GM20000 (cell line): Measurements from ENCODE around the gene TIMM17B.

ENCODE experiments used
- DNase-seq: peaks from one replicate; pipeline ENCODE4 v3.0.0; 2012; ENCODE audit warnings: low spot score
- TF ChIP-seq, protein P1 (sequence below): IDR thresholded peaks from 2 replicates; pipeline ENCODE4 v1.5.1; 2012; ENCODE audit warnings: mild to moderate bottlenecking, control low read depth; ENCODE audit errors: extremely low read depth, missing control alignments

Gene TIMM17B

DNA sequence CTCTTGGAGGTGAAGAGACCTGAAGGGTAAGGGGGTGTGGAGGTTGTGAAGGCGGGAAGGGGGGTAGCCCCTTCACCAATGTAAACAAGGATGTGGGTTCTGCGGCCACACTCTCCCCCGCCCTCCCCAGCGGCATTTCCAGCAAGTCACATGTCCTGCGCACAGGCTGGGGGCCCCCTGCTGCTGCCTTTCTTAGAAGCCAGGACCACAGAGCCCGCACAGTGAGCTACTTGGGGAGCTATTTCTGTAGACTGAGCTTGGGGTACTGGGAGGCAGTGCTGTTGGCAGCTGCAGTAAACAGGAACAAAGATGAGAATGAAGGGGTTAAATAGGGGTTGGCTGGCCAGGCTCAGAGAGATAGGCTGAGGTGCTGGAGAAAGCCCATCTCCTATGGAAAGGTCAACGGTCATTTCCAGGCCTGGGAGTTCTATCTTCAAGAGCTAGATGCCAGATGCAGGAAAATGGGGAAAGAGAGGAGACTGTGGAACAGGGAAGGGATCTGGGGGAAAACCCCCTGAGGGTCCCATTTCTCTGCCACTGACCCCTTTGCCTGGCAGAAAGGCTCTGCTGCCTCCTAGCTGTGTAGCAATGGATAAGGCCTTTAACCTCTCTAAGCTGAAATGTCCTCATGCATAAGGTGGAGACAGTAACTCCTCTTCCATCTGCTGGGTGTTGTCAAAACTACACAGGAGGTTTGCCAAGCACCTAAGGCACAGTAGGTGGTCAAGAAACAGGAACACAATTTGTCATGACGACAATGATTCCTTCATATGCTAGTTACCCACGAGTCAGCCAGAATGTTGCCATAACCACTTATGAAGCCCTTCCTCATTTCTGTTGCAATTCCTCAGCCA is 39.7 kb upstream of the TIMM17B start:
- TF ChIP-seq, protein P1, sequence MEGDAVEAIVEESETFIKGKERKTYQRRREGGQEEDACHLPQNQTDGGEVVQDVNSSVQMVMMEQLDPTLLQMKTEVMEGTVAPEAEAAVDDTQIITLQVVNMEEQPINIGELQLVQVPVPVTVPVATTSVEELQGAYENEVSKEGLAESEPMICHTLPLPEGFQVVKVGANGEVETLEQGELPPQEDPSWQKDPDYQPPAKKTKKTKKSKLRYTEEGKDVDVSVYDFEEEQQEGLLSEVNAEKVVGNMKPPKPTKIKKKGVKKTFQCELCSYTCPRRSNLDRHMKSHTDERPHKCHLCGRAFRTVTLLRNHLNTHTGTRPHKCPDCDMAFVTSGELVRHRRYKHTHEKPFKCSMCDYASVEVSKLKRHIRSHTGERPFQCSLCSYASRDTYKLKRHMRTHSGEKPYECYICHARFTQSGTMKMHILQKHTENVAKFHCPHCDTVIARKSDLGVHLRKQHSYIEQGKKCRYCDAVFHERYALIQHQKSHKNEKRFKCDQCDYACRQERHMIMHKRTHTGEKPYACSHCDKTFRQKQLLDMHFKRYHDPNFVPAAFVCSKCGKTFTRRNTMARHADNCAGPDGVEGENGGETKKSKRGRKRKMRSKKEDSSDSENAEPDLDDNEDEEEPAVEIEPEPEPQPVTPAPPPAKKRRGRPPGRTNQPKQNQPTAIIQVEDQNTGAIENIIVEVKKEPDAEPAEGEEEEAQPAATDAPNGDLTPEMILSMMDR, result peak; percentile 16
- DNase-seq, result peak; percentile 68

DNA sequence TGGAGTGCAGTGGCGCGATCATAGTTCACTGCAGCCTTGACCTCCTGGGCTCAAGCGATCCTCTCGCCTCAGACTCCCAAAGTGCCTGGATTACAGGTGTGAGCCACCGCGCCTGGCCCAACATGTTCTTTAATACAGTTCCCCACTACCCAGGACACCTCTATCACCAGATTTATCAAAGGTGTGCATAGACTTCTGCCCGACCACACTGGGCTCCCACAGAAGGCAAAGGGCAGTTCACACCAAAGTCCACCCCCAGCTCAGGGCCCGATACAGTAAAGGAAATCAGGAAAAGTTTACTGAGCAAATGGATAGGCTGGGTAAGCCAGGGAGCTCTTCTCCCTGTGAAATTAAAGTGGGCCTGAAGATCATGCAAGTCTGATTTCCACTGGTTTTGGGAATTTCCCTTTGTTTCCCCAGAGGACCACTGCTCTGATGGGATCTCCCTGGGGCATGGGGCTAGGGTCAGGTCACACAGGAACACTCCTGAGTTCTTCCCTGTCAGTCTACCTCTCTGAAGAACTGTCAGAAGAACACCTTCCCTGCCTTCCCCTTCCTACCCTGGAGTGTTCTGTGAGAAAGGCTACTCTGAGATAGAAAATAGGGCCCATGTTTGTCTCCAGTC is 39.0 kb upstream of the TIMM17B start:
- TF ChIP-seq, protein P1, result no peak
- DNase-seq, result no peak

DNA sequence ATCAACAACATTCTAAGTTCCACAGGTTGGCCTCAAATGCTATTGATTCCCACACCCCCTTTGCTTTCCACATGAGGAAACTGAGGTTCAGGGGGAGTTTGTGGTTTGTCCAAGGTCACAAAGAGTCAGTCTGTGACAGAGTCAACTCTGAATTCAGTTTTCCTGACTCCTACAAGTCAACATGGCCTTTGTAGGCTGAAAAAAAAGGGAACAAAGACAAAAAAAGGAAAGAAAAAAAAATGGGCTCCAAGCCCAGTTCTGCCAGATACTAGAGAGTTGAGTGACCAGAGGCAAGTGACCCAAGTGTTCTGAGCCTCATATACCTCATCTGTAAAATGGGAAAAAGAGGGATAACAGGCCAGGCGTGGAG is 37.7 kb upstream of the TIMM17B start:
- TF ChIP-seq, protein P1, result no peak
- no peak for DNase-seq

DNA sequence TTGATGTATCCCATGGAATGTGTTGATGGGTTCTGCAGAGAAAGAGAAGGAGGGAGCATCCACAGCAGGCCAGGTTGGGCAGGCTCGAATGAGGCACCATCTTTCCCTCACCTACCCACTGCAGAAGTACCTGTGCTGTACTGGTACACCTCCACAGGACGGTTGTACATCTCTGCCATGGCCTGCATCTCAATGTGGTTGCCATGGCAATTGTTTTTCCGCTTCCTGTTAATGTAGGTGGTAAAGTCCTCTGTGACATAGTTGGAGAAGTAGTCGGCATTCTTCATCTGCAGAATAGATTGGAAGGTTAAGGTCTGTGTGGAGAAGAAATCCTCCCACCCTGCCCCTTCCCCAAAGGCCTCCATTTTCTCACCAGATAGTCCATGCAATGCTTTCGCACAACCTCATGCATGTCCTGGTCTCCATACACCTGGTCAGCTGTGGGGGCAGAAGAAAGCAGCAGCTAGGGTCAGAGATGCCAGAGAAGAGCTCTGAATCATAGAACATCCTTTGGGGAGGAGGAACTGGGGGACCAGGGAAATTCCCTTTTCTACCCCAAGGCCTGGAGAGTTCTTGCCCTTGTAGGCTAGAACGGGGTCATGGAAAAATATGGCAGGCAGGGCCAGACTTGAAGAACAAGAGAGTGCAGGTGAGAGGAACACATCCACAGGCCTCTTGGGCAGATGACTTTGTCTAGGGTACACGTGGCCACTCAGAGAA is 37.2 kb upstream of the TIMM17B start:
- no peak for DNase-seq
- TF ChIP-seq, protein P1, result no peak

DNA sequence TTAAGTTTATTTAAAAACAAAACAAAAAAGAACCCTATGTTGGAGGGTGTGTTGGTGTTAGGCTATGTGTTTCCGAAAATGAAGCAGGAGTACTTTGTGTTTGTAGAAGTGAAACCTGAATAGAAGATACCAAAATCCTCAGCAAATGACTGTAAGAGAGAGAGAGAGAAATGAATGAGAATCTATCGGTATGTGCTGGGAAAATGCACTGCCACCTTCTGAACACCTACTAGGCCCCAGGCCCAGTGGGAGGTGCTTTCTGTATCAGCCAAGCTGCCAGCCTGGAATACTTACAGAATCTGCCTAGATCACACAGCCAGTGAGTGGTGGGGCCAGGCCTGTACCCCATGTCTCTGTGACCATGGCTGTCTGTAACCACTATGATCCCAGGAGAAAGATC is 36.2 kb upstream of the TIMM17B start:
- TF ChIP-seq, protein P1, result no peak
- DNase-seq, result no peak

DNA sequence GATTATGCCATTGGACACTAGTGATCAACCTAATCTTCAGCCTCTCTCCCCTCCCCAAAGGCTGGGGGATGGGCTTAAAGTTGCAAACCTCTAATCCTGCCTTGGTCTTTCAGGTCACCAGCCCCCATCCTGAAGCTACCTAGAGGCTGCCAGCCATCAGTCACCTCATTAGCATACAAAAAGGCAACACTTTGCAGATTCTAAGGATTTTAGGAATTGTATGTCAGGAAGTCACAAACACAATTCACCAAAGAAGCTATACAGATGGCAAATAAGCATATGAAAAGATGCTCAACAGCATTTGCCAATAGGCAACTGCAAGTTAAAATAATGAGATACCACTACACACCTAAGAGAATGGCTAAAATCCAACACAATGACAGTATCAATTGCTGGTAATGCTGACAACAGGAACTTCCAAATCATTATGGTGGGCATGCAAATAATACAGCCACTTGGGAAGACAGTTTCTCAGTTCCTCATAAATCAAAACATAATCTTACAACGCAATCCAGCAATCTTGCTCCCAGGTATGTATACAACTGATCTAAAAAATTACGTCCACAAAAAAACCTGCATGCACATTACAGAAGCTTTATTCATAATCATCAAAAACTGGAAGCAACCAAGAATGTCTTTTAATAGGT is 30.3 kb upstream of the TIMM17B start:
- TF ChIP-seq, protein P1, result no peak
- DNase-seq, result no peak
